Non-pigmented ciliary epithelial cell (primary cell): ENCODE data around the gene RNF41.
"Not testable (repeated sequence)": the region's sequence is repeated elsewhere in the genome, so short reads cannot be mapped to it uniquely, and the experiment has no call there.

Experiments used
- DNase-seq: peaks from one replicate; pipeline ENCODE4 v3.0.0-alpha.2; 2010; ENCODE audit warnings: low read depth

Gene RNF41

DNA sequence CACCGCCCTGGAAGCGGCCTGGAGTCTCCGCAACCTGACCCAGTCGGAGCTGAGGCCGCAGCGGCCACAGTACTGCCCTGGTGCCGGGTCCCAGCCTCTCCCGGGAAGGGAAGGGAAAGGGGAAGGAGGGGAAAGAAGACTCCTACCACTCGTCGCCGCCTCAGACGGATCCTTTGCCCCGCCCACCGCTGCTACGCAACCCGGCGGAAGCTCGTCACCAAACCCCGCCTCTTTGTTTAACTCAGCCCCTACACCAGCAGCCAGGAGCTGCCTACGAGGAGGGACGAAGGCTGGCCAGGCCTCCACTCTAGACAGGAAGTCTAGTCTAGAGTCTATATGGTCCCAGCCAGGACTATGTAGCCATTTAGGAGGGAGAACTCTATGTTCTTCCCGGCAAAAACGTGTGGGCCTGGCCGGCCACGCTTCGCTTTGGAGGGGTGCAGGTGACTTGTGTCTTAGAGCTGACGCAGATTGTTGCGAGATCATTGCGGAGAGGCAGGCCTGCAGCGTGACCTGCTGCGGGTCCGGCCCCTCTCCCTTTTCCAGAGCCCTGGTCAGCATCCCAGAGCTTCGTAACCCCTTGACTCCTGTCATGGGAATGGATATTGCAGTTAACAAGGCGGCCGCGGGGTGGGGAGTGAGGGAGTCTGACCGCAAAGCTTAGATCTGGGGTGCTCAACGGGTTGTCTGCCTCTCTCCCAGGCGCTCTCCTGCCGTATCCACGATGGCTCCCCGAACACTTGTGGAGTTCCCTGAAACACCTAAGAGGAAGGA is at the start of gene RNF41:
RNF41 (minus strand) TSS at position 166 of the 774 bp plus-strand sequence. CDS start 7,875 bp downstream, outside the sequence.
- peak; percentile 92 for DNase-seq

DNA sequence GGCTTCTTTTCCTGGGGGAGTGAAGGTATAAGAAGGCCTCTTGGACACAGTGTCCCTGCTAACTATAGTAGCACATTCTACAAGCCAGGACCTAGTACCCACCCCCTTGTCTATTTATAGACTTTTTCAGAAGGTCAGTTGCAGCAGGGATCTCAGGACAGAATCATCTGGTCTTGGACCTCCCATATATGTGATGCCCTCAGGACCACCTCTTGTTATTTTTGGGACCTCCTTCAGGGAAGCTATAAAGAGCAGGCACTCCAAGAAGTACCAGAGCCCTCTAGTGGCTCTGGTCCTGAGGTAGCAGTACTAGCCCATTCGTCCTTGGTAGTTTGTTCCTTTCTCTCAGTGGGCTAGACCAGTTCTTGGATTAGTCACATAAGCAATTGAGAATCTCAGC is 49.3 kb upstream of the RNF41 start:
- DNase-seq = no peak

DNA sequence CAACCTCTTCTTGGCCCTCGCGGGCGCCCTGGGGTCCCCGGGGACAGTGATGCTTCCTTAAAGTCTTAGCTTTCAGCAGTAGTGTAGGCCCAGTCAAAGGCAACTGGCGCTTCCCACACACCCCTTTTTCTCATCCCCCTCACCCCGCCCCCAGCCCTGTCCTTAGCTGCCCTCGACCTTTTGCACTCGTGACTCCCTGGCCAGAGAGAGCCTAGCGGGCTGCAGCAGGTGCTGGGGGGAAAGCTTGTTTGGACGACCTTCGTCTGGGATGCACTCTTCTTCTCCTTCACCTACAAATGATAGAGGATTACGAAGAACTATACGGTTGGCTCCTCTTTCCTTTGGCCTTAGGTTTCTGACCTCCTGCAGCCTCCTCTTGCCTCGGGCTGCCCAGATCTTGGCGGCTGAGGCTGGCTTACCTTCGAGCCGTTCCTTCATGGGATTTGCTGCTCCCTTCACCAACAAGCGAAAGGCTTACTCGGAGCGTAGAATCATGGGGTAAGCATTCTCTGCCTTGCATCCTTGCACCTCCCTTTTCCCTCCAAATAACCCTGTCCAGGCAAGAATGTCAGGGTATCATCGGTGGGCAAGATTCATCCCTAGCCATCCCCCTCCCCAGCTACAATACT is 45.8 kb upstream of the RNF41 start:
- DNase-seq = no peak

DNA sequence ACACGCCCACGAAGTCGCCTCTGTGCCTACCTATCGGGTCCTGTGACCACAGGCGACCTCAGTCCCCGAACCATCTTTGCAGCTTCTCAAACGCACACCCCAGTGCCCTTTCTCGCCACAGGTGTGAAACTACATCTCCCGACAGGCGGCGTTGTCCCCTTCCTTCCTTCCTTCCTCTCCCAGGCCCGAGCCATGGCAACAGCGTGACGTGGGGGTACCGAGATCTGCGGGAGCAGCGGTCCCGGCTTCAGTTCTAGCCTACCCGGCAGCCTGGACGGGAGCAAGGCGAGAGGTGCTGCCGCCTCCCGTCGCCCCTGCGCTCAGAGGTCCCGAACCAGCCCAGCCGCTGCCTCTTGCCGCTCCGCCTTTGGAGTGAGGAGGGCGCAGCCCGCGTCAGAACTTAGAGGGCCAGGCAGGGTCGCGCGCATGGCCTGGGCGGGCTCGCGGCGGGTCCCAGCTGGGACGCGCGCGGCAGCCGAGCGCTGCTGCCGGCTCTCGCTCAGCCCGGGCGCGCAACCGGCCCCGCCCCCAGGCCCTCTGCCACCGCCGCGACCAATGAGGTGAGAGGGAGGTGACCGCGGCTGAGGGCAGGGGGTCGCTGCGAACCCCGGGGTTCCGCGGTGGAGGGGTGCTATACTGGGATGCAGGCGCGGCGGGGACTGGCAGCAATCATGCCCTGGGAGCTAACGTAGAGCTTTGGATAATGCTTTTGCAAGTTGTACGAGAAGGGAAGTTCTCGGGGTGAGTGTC is 45.1 kb upstream of the RNF41 start, which contains the start of gene COQ10A:
COQ10A (plus strand) TSS at position 250 of the 750 bp plus-strand sequence; CDS start at position 427, 177 bp downstream.
- peak; percentile 32 for DNase-seq

DNA sequence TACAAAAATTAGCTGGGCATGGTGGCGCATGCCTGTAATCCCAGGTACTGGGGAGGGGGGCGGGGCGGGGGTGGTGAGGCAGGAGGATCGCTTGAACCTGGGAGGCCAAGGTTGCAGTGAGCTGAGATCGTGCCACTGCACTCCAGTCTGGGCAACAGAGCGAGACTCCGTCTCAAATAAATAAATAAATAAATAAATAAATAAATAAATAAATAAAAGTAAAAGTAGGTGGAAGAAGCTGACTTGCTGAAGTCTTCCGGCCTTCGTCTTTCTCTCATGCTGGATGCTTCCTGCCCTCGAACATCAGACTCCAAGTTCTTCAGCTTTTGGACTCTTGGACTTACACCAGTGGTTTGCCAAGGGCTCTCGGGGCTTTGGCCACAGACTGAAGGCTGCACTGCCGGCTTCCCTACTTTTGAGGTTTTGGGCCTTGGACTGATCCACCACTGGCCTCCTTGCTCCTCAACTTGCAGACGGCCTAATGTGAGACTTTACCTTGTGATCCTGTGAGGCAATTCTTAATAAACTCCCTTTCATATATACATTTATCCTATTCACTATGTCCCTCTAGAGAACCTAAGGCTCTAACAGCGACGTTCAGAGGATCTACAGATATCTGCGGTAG is 44.5 kb upstream of the RNF41 start:
- DNase-seq = not testable (repeated sequence)

DNA sequence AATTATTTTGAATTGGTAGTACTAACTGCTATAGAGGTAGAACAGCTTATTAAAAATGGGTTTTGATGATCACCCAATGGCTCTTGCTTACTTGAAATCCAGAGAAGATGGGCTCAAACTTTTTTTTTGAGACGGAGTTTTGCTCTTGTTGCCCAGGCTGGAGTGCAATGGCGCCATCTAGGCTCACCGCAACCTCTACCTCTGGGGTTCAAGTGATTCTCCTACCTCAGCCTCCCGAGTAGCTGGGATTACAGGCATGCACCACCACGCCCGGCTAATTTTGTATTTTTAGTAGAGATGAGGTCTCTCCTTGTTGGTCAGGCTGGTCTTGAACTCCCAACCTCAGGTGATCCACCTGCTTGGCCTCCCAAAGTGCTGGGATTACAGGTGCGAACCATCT is 41.2 kb upstream of the RNF41 start:
- not testable (repeated sequence) for DNase-seq

DNA sequence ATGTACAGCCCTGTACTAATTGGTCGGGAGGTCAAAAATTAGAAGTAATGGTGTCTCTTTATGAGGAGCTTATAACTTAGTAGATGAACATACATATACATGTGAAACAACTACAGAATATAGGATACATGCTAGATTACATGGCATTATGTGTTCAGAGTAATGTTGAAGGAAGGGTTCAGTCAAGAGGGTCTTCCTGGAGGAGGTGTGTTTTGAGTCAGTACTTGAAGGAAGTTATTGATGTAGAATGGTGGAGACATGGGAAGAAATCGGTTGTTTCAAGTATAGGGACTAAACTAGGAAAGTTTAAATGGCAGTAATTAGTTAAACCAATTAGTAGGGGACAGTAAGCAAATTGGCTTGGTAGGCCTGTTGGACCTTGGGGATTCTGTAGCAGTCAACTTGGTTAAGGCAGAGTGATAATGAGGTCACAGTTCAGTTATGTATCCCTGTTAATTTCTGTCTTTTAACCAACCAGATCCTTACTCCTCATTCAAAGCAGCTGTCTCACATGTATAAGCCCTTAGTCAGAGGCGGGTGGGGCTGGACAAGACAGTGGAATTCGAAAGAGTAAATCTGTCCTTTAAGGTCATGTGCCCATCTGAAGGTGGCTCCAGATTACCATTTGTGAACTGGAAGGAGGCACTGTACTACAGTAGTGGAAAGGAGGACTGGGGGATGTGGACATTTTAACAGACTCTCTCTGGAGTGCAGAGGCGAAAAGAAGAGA is 39.9 kb upstream of the RNF41 start:
- DNase-seq = peak; percentile 48

DNA sequence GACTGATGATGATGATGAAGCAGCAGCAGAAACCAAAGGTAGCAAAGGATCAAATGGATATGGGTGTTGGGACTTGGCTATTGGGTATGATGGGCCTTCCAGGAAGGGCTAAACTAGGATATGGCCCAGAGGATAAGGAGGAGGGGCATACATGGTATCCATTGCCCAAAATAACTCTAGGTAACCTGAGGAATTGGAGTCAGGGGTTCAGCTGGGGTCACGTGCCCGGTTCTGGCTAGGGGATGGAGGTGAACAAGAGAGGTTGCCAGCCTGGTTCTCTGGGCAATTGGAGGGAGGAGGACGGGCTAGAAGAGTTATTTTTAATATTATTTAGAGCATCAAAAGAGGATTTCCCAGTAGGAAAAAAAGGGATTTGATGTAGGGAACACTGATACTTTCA is 39.2 kb upstream of the RNF41 start:
- no peak for DNase-seq

DNA sequence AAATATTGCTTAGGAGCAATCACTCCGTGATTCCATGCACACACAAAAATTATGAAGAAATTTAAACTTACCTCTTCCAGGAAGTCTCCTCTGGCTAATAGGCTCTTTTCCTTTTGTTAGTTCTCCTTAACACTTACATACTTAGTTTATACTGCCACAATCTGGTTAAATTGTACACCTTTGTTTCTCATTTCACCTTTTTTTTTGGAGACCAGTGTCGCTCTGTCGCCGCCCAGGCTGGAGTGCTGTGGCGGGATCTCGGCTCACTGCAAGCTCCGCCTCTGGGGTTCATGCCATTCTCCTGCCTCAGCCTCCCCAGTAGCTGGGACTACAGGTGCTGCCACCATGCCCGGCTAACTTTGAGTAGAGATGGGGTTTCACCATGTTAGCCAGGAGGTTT is 38.7 kb upstream of the RNF41 start:
- DNase-seq = no peak

DNA sequence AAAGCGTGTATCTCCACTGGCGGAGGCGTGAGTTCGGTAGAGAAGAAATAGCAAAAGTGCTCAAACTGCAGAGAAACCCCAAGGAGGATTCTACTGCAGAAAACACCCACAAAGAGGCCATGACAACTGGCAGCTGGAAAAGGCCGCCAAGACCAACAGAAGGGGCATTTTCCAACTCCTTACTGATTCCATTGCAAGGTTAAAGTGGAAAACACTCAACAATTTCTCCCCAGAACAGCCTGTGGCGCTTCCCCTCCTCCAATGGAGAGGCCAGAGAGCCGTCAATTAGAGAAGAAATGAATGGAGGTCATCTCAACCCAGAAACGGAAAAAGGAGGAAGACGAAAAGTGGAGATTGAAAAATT is 37.1 kb upstream of the RNF41 start:
- DNase-seq = no peak

DNA sequence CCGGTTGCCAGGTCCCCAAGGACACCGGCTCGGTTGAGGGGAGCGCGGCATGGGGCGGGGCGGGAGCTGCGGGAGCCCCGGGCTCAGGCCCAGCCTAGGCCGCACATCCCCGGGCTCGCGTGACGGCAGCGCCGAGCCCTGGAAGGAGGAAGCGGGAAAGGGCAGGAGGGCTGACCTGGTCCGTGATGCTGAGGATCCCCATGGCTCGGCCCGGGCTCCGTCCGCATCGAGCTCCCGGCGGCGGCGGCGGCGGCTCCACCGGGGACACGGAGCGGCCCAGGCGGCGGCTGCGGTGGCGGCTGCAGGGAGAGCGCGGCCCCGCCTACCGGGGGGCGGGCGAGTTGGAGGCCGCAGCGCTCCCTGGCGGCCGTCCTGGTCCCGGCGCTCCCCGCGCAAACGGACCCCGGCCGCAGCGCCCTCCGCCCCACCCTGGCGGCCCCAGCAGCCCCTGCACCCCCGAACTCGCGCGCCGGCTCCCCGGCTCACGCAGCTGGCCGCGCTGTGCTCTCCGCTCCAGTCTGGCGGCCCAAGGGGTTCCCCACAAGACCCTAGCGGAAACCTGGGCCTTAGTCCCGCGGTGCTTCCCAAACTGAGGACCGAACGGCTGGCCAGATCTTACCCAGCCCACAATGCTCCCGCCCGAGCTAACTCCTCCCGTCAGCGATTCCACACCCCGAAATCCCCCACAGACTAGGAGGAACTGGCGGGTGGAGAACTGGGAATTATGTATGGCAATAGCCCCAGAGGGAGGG is 36.5 kb upstream of the RNF41 start, which contains the start of gene ANKRD52:
ANKRD52 (minus strand) TSS at position 317 of the 752 bp plus-strand sequence; CDS start at position 202, 115 bp downstream.
- DNase-seq = peak; percentile 11

DNA sequence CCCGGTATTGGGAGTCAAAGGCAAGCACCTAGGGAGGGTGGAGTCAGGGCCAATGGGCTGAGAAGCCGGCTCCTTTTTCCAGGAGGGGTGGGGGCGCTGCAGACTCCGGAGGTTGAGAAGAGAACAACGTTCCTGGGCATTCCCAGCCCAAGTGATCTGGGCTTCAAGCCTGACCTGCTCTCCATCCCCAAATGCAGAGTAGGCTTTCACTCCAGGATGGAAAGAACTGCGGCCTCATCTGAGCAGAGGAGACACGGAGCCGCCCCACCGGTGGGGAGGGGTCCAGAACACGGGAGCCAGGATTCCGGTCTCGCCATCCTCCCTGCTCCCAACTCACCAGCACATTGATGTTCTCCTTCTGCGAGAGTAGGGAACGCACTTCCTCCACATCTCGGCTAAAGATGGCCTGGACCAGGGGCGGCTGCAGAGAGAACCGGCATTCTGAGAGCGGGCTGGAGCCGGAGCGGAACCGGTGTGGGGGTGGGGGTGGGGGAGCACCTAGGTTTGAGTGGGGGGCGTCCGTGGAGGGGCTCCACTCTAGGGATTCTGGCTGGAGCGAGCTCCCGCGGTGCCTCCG is 35.9 kb upstream of the RNF41 start:
- DNase-seq = no peak

DNA sequence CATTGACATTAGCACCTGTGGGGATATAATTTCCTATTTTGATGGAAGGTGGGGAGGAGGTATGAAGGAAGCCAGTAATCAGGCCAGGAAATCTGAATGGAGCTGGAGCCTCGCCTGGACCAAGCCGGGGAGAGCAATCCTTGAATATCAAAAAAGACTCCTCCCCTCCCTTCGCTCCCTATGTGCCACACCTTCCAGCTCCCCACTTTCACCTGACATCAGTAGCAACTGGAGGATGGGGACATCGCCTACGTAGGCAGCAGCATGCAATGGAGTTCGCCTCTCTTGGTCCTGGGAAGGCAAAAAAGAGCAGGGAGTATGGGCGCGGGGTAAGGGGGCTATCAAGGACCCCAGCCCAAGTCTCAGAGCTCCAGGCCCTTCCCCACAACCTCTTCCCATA is 35.3 kb upstream of the RNF41 start:
- DNase-seq = no peak

DNA sequence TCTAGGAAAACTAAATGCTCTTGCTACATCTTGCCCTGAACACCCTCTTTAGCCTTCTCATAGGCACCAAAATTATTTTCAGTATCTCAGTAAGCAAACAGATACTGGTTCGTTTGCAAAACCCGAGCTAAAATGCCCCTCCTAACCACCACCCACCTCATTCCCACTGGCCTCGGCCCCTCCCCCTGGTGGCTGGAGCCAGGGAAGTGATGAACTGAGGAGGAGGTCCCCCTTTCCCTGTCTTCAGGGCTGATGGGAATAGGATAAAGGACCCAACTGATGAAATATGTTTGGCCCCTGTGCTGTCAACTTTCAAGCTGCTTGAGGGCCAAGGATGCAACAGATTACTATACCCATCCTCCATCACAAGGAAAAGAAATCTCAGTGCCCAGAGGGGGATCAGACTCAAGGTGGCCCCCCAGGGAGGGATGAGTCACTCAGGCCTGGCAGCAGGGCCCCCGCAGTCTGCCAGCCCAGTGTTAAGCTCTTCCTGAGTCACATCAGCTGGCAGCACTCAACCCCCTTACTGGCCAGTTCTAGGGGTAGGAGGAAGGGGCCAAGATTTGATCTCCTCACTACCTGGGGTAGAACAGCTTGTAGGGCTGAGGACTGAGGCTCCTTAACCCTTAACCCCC is 34.7 kb upstream of the RNF41 start:
- no peak for DNase-seq

DNA sequence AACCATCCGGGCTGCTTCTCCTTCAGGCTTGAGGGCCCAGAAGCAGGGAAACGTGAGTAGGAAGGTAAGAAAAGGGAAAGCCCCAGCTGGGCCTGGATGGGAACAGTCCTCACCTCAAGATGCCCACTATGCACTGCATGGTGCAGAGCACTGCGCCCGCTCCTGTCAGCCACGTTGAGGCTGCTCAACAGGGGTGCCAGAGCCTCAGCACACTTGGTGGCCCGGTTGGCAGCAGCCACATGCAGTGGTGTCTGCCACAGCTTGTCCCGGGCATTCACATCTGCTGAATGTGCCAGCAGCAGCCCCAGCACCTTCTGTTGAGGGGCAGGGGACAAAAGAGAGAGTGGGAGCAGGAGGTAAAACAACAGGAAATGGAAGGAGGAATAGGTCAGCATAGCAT is 33.9 kb upstream of the RNF41 start:
- DNase-seq = no peak

DNA sequence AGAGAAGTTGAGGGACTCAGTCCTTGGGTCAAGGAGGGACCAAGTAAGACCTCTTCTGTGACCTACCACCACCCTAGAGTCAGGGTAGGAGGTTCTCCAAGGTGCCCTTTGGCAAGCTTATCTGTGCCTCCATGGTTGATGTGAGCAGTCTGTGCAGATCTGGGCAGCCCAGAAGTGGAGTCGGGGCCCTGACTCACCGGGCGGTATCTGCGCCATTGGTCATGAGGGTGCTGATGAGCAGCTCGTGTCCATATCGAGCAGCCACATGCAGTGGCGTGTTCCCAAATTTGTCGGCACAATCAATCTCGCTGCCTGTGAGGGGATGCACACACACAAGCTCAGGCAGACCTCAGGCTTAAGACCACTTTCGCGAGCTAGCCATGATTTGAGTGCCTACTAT is 31.4 kb upstream of the RNF41 start:
- DNase-seq = no peak

DNA sequence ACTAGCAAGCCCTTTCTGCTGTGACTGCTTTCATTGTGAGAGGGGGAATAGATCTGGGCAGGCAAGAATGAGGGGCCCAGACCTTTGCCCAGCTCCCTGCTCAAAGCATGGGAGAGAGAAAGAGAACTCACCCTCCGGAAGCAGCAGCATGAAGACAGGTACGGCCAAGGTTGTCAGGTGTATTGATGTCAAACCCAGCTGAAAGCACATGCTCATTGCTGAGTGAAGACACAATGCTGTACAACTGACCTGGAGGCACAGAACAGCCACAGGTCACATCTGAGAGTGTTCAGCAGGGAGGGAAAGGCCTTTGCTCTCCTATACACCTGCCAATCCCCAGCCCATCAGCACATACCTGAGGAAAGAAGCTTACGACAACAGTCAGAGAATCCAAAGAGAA is 30.9 kb upstream of the RNF41 start:
- no peak for DNase-seq

DNA sequence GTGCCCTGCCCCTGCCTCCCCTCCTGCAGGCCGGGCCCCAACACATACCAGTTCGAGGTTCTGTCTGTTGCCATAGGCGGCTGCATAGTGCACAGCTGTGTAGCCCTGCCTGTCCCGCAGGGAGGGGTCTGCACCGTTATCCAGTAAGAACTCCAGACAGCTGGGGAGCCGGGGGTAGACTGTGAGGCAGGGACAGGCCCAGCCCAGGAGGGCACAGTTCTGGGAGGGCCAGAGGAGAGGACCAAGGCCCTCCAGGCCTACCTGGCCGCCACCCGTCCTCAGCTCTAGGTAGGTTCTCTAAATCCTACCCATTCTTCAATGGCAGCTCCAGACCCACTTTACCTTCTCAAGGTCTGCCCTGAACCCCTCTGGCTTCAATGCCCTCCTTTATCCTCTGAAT is 27.0 kb upstream of the RNF41 start:
- DNase-seq = no peak

DNA sequence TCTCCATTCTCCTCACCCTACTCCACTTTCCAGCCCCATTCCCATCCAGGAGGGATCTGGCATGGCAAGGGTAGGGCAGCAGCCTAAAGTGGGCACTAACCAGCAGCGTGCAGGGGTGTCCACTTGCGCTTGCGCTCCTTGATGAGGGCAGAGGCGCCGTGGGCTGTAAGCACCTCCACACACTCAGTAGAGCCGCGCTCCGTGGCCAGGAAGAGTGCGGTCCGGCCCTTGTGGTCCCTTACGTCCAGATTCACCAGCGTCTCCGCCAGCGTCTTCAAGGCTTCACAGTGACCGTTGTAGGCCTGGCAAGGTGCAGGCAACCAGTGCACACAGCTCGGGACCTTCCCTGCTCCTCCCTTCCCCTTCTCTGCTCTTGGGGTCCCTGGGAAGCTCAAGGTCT is 26.2 kb upstream of the RNF41 start:
- no peak for DNase-seq

DNA sequence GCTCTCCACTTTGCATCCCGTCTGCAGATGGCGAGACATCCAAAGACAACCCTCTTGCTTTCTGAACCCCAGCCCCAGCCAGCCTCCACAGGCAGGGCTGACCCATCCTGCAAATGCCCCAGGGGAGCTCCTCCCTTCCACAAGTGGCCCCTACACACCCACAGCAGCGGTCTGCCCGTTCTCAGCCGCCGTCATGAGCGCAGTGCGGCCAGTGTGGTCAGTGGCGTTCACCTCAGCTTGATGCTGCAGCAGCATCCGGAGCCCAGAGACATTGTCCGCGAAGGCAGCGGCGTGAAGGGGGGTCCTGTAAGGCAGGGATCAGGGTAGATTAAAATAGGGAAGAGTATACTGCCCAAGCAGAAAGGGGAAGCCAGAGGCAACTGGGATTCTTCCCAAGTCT is 22.8 kb upstream of the RNF41 start:
- no peak for DNase-seq
